ENCODE measurements around the gene FAF1. TPM values are rescaled to one million over a fixed set of nuclear protein-coding genes. Genes with fewer than 3 reads are reported as not detected.

The FAF1 gene
- total and polyA plus RNA-seq, 2 of the 8 experiments (the other 6 are each of a cell fraction or from before 2014, with no cell fraction given), result 10.8 to 65.9 TPM

GRCh38 chr1:50959303-50959912 lies 659 bp downstream of the FAF1 start:
- Histone ChIP-seq H3K9me3 (ENCODE audit: insufficient read depth in 2 of 2, low read depth in 1 of 2, low read length in 1 of 2) (no peaks in the 10 kb centered on the region), H3K36me3 (ENCODE audit: control insufficient read depth in 2 of 4, insufficient read depth in 4 of 4, low read length in 3 of 4) (no peaks in the 10 kb centered on the region), H3K4me3 (ENCODE audit: extremely low read depth in 1 of 4, insufficient read depth in 2 of 4, low read depth in 3 of 4, low read length in 4 of 4) (peak overlapping the region; percentile 89 to 100 (median 94)), H4K20me1 (replicated peaks in 1 of 2; ENCODE audit: control insufficient read depth in 1 of 2, insufficient read depth in 2 of 2, low read length in 2 of 2) (no peaks in the 10 kb centered on the region), H3K4me1 (replicated peaks in 1 of 4; ENCODE audit: control insufficient read depth in 3 of 4, insufficient read depth in 4 of 4, low read length in 3 of 4) (peaks cover 0 to 3% (median 0%) of the 10 kb centered on the region in 4 experiments; a peak in 2 of 7 replicates), H2BK15ac (ENCODE audit: low read length) (no peak overlapping the region), H3K4me2 (ENCODE audit: insufficient read depth in 1 of 2, low read depth in 2 of 2, low read length in 2 of 2) (peak overlapping the region; percentile 72 to 77), H2AK5ac (ENCODE audit: low read depth, low read length) (no peak overlapping the region), H3K56ac (replicated peaks; ENCODE audit: insufficient read length, low read depth, low read length) (no peak overlapping the region), H4K91ac (replicated peaks; ENCODE audit: insufficient read length, low read length) (no peak overlapping the region), H2AFZ (ENCODE audit: low read length) (peak overlapping the region; percentile 77), H3K9ac (replicated peaks in 1 of 4; ENCODE audit: extremely low read depth in 1 of 4, low read depth in 3 of 4, low read length in 3 of 4) (peak overlapping the region; percentile 76 to 96 (median 86)), H3K4ac (replicated peaks; ENCODE audit: insufficient read length, low read depth, low read length) (no peak overlapping the region), H2BK5ac (ENCODE audit: low read depth, low read length) (peak overlapping the region; percentile 78; the same call in 1 of the 2 replicates), H3K27ac (ENCODE audit: low read depth, low read length) (no peak overlapping the region), H3K18ac (ENCODE audit: extremely low read depth, low read length) (peak overlapping the region; percentile 60; the same call in 1 of the 2 replicates), H4K8ac (ENCODE audit: extremely low read depth, insufficient read depth, low read length) (peak overlapping the region; percentile 84; the same call in 1 of the 2 replicates), H2BK12ac (ENCODE audit: low read depth, low read length) (0 out of 2 replicates have a peak overlapping the region, but pooled peaks have one; percentile 75), H4K5ac (ENCODE audit: insufficient read length, low read depth, low read length) (no peak overlapping the region), H3K23ac (ENCODE audit: insufficient read length) (no peak overlapping the region), H3K79me2 (ENCODE audit: control insufficient read depth in 1 of 2, insufficient read depth in 2 of 2, low read length in 2 of 2) (peaks cover 3 to 45% of the 10 kb centered on the region in 2 experiments; a peak in 3 of 4 replicates), H3K23me2 (ENCODE audit: low read depth, low read length) (peaks cover 11% of the 10 kb centered on the region), H2BK120ac (replicated peaks; ENCODE audit: low read depth, low read length) (no peak overlapping the region), H3K79me1 (ENCODE audit: low read depth, low read length) (peaks cover 4% of the 10 kb centered on the region; the same call in 1 of the 2 replicates), H3K14ac (ENCODE audit: insufficient read length) (no peak overlapping the region), H3K27me3 (replicated peaks in 1 of 4; ENCODE audit: control insufficient read depth in 3 of 4, extremely low read depth in 1 of 4, insufficient read depth in 3 of 4, low read length in 3 of 4) (peaks cover 0 to under 1% (median 0%) of the 10 kb centered on the region in 4 experiments; a peak in 2 of 7 replicates), H2BK20ac (ENCODE audit: low read length) (no peak overlapping the region)
- DNase-seq (ENCODE audit: low read depth in 1 of 2, low spot score in 2 of 2) (no peak), FAIRE-seq (no peak)
- CTCF ChIA-PET (ENCODE audit: partially characterized antibody), result interaction anchor here (0.6 to 1.6 kb wide), 4 partner anchors 11 to 231 kb away, joined by 3 to 10 read pairs (median 4); no protein-coding TSS in a partner anchor
- WGBS, 2 experiments (ENCODE audit: extremely low coverage in 1 of 2, insufficient coverage in 1 of 2, insufficient read length in 1 of 2, insufficient replicate concordance in 2 of 2, low coverage in 1 of 2, low lambda C conversion rate in 2 of 2, missing lambda C conversion rate in 1 of 2), result 2 to 100% methylated on average over 3 to 15 of the region's 38 CpGs
- POLR2A ChIA-PET (ENCODE audit: partially characterized antibody), result interaction anchor here (0.8 to 1.4 kb wide), 6 partner anchors 9 to 230 kb away, joined by 3 to 7 read pairs (median 4); no protein-coding TSS in a partner anchor
- peak; percentile 58 for TF ChIP-seq KDM4A (IDR thresholded peaks at IDR 0.05; ENCODE audit: low read depth, low read length, severe bottlenecking)
- TF ChIP-seq YY1 (IDR thresholded peaks at IDR 0.05; ENCODE audit: low read depth, low read length), result peak; percentile 74
- TF ChIP-seq E2F6 (IDR thresholded peaks at IDR 0.05), result no peak

All from H1 (cell line).